Stimulated activated CD4-positive, alpha-beta T cell treated with anti-CD3 and anti-CD28 coated beads, Interleukin-15, amount 100 ng/mL, for 24 hours (primary cell): Measurements from ENCODE around the gene CAMK1D.
"Not testable (repeated sequence)": the region's sequence is repeated elsewhere in the genome, so short reads cannot be mapped to it uniquely, and the experiment has no call there.

Experiments used
- DNase-seq: peaks from one replicate; pipeline ENCODE4 v3.0.0-alpha.2; 2020

CAMK1D gene

GRCh38 chr10:12341526-12341925 lies 7.8 kb upstream of the CAMK1D start:
- DNase-seq = no peak

GRCh38 chr10:12344375-12345110 lies 4.8 kb upstream of the CAMK1D start:
- no peak for DNase-seq

GRCh38 chr10:12346707-12347106 lies 2.6 kb upstream of the CAMK1D start:
- DNase-seq = no peak

GRCh38 chr10:12348294-12348869 lies 965 bp upstream of the CAMK1D start:
- DNase-seq = no peak

GRCh38 chr10:12349629-12350166 lies 351 bp downstream of the CAMK1D start:
- DNase-seq = no peak

GRCh38 chr10:12350167-12350872 lies 973 bp downstream of the CAMK1D start:
- DNase-seq = peak; percentile 53

GRCh38 chr10:12350925-12351324 lies 1.6 kb downstream of the CAMK1D start:
- peak; percentile 7 for DNase-seq

- peak; percentile 24 for DNase-seq
Measured at GRCh38 chr10:12351447-12351846, 2.1 kb downstream of the CAMK1D start.

GRCh38 chr10:12351889-12352288 lies 2.5 kb downstream of the CAMK1D start:
- DNase-seq = no peak

GRCh38 chr10:12353399-12354242 lies 4.3 kb downstream of the CAMK1D start:
- peak; percentile 25 for DNase-seq

- not testable (repeated sequence) for DNase-seq
Measured at GRCh38 chr10:12354696-12355095, 5.3 kb downstream of the CAMK1D start.

GRCh38 chr10:12355384-12355783 lies 6.0 kb downstream of the CAMK1D start:
- no peak for DNase-seq

- no peak for DNase-seq
Measured at GRCh38 chr10:12357525-12358151, 8.3 kb downstream of the CAMK1D start.

GRCh38 chr10:12358863-12359564 lies 9.7 kb downstream of the CAMK1D start:
- DNase-seq = peak; percentile 34

GRCh38 chr10:12360461-12360860 lies 11.1 kb downstream of the CAMK1D start:
- no peak for DNase-seq

GRCh38 chr10:12361115-12361514 lies 11.8 kb downstream of the CAMK1D start:
- not testable (repeated sequence) for DNase-seq

- no peak for DNase-seq
Measured at GRCh38 chr10:12364559-12364958, 15.2 kb downstream of the CAMK1D start.

- DNase-seq = no peak
Measured at GRCh38 chr10:12367272-12367671, 17.9 kb downstream of the CAMK1D start.

GRCh38 chr10:12369982-12370381 lies 20.6 kb downstream of the CAMK1D start:
- no peak for DNase-seq

- DNase-seq = no peak
Measured at GRCh38 chr10:12372846-12373245, 23.5 kb downstream of the CAMK1D start.

- DNase-seq = no peak
Measured at GRCh38 chr10:12375076-12375504, 25.7 kb downstream of the CAMK1D start.

GRCh38 chr10:12376211-12376610 lies 26.9 kb downstream of the CAMK1D start:
- DNase-seq = no peak
